GM12878 (cell line): Measurements from ENCODE around the gene ACAT2. TPM values are rescaled to one million over a fixed set of nuclear protein-coding genes. Genes with fewer than 3 reads are reported as not detected.

Experiments used
- ATF2 ChIP-seq: IDR thresholded peaks from 2 replicates; pipeline ENCODE4 v1.6.1; 2012; ENCODE audit warnings: low read length, inconsistent platforms
- CBX5 ChIP-seq: sonication (generic); IDR thresholded peaks from 2 replicates; pipeline ENCODE4 v1.6.1; 2016; ENCODE audit warnings: low read depth, moderate library complexity, mild to moderate bottlenecking, inconsistent platforms
- DPF2 ChIP-seq: fragments of 450-650 bp; IDR thresholded peaks from 2 replicates; pipeline ENCODE4 v1.6.1; 2017; ENCODE audit warnings: mild to moderate bottlenecking
- ELK1 ChIP-seq: IDR thresholded peaks from 2 replicates; pipeline ENCODE4 v1.6.1; 2012; ENCODE audit warnings: low read depth, low read length, improper control_type of control experiment
- EZH2 ChIP-seq: IDR thresholded peaks from 2 replicates; pipeline ENCODE4 v1.6.1; 2012; ENCODE audit warnings: low read depth, mild to moderate bottlenecking, control low read depth, inconsistent platforms, low read length, borderline replicate concordance; ENCODE audit not compliant: control insufficient read depth
- GABPA ChIP-seq: IDR thresholded peaks from 2 replicates; pipeline ENCODE4 v1.6.1; 2014; ENCODE audit warnings: antibody characterized with exemption, low read depth, mild to moderate bottlenecking, inconsistent platforms
- KLF5 ChIP-seq: fragments of 450-650 bp; IDR thresholded peaks from 2 replicates; pipeline ENCODE4 v1.6.1; 2014; ENCODE audit warnings: mild to moderate bottlenecking; ENCODE audit not compliant: partially characterized antibody
- MLLT1 ChIP-seq: fragments of 450-650 bp; IDR thresholded peaks from 2 replicates; pipeline ENCODE4 v1.6.1; 2016; ENCODE audit warnings: mild to moderate bottlenecking
- NFYA ChIP-seq: IDR thresholded peaks from 2 replicates; pipeline ENCODE4 v1.6.1; 2011; ENCODE audit warnings: low read depth, mild to moderate bottlenecking, low read length, improper control_type of control experiment, borderline replicate concordance
- PKNOX1 ChIP-seq: fragments of 450-650 bp; IDR thresholded peaks from 2 replicates; pipeline ENCODE4 v1.6.1; 2016; ENCODE audit warnings: mild to moderate bottlenecking
- PRDM15 ChIP-seq: fragments of 450-650 bp; formaldehyde crosslinking; IDR thresholded peaks from 2 replicates; pipeline ENCODE4 v1.4.0; 2020; ENCODE audit warnings: mild to moderate bottlenecking, moderate library complexity
- RB1 ChIP-seq: fragments of 450-650 bp; formaldehyde crosslinking; IDR thresholded peaks from 2 replicates; pipeline ENCODE4 v1.6.1; 2017; ENCODE audit warnings: mild to moderate bottlenecking, borderline replicate concordance
- RELB ChIP-seq: fragments of 450-650 bp; IDR thresholded peaks from 2 replicates; pipeline ENCODE4 v1.6.1; 2017; ENCODE audit warnings: low read depth, mild to moderate bottlenecking, moderate library complexity
- STAT3 ChIP-seq: IDR thresholded peaks from 2 replicates; pipeline ENCODE4 v1.6.1; 2011; ENCODE audit warnings: low read depth, low read length, improper control_type of control experiment
- ZNF207 ChIP-seq: fragments of 450-650 bp; IDR thresholded peaks from 2 replicates; pipeline ENCODE4 v1.6.1; 2014; ENCODE audit warnings: antibody characterized with exemption, mild to moderate bottlenecking, borderline replicate concordance
- polyA plus RNA-seq, 11 experiments: library from polyadenylated mRNA; depleted of rRNA in 4 of 11; unstranded in 6 of 11; stranded (reverse) in 5 of 11; fragments of >200 nt; fragmentation: Nextera tagmentation in 4 of 11; fragmentation: Illumina TruSeq in 1 of 11; extraction: Ambion mirVana in 4 of 11; extraction: Trizol in 1 of 11; gene quantifications; 1 replicate in 1 of 11; 2 replicates in 10 of 11; pipeline versions ENCODE4 v1.2.1 to v1.2.3, GENCODE V29; 2011 to 2016; ENCODE audit warnings: inconsistent platforms in 2 of 11, missing spikeins in 2 of 11, low read depth in 1 of 11
- total RNA-seq, 4 experiments: library from RNA; depleted of rRNA in 3 of 4; stranded (reverse); fragments of >200 nt in 3 of 4; fragmentation: Illumina TruSeq in 1 of 4; extraction: Trizol in 1 of 4; gene quantifications; 2 replicates each; pipeline versions ENCODE4 v1.2.1 to v1.2.3, GENCODE V29; 2013 to 2021

ACAT2 gene
- total and polyA plus RNA-seq, 10 of the 15 experiments (the other 5 are each of a cell fraction or from before 2014, with no cell fraction given) = 87.9 to 257 (median 132) TPM

GRCh38 chr6:159790149-159790955 is 28.5 kb downstream of the ACAT2 start, which contains the start of gene MRPL18 (continued):
- no peak for TF ChIP-seq ELK1
- peak; percentile 8 for TF ChIP-seq KLF5
- peak; percentile 82 for TF ChIP-seq GABPA
- TF ChIP-seq ZNF207 = no peak
- TF ChIP-seq PRDM15 (CRISPR knock-in tag) = no peak
- TF ChIP-seq EZH2 = no peak
- TF ChIP-seq RB1 = peak; percentile 19; the same call in 1 of the 2 replicates
- no peak for TF ChIP-seq CBX5
- TF ChIP-seq PKNOX1 = peak; percentile 99
- peak; percentile 77; the same call in 1 of the 2 replicates for TF ChIP-seq RELB
- TF ChIP-seq MLLT1 = no peak
- TF ChIP-seq ATF2 = no peak
- TF ChIP-seq DPF2 = peak; percentile 96
- TF ChIP-seq NFYA = peak; percentile 62; the same call in 1 of the 2 replicates
- TF ChIP-seq STAT3 = no peak
